Thyroid gland (tissue), 4 donors: Measurements from ENCODE around the gene IL6R. TPM values are rescaled to one million over a fixed set of nuclear protein-coding genes. Genes with fewer than 3 reads are reported as not detected.

ENCODE experiments used
- DNase-seq, 2 donors: peaks; one replicate each; pipeline ENCODE4 v3.0.0-alpha.2; 2019
- H3K27ac ChIP-seq, 3 donors: fragments of 200-600 bp; sonication (generic); 1 replicate in 2 of 3; 2 replicates in 1 of 3; pipeline ENCODE4 v1.5.1; 2016 to 2019; ENCODE audit warnings: mild to moderate bottlenecking in 1 of 3, moderate library complexity in 1 of 3
- H3K27me3 ChIP-seq: fragments of 200-600 bp; sonication (generic); one replicate; pipeline ENCODE4 v1.5.1; 2019
- H3K36me3 ChIP-seq, 2 donors: fragments of 200-600 bp; sonication (generic); one replicate each; pipeline ENCODE4 v1.5.1; 2016 to 2019
- H3K4me1 ChIP-seq, 2 donors: fragments of 200-600 bp; sonication (generic); one replicate each; pipeline ENCODE4 v1.5.1; 2017 to 2019
- H3K4me3 ChIP-seq, 3 donors: fragments of 200-600 bp; sonication (generic); replicated peaks in 1 of 3; 1 replicate in 2 of 3; 2 replicates in 1 of 3; pipeline ENCODE4 v1.5.1; 2016; ENCODE audit warnings: mild to moderate bottlenecking in 1 of 3
- H3K9me3 ChIP-seq: fragments of 200-600 bp; sonication (generic); one replicate; pipeline ENCODE4 v1.5.1; 2017
- CTCF ChIP-seq, 6 experiments: fragments of 200-600 bp in 3 of 6; fragments of 450-650 bp in 3 of 6; sonication (generic) in 3 of 6; IDR thresholded peaks; one replicate each; pipeline ENCODE4 v1.5.1; 2016 to 2019; ENCODE audit warnings: antibody characterized with exemption in 6 of 6, mild to moderate bottlenecking in 2 of 6, inconsistent platforms in 1 of 6, moderate library complexity in 1 of 6
- POLR2A ChIP-seq, 2 donors: fragments of 450-650 bp; IDR thresholded peaks; one replicate each; pipeline ENCODE4 v1.6.1; 2017; ENCODE audit warnings: antibody characterized with exemption in 2 of 2, mild to moderate bottlenecking in 2 of 2, moderate library complexity in 1 of 2
- WGBS, 2 donors: methylation state at CpG; one replicate each; pipeline ENCODE4 v1.1.5; 2017; 5-methylcytosine and 5-hydroxymethylcytosine counted together
- intact Hi-C: fragments of 100-400 bp; cut with DNase I; formaldehyde crosslinking; loops from one replicate; pipeline ENCODE4 v1.15.1; 2023
- total RNA-seq, 4 donors: library from RNA; depleted of rRNA; stranded (reverse); fragments of >200 nt; gene quantifications; one replicate each; pipeline ENCODE4 v1.2.3, GENCODE V29; 2016

The IL6R gene
- total RNA-seq, 4 donors from 2014 or later = 4.4 to 15.3 (median 7.4) TPM

DNA sequence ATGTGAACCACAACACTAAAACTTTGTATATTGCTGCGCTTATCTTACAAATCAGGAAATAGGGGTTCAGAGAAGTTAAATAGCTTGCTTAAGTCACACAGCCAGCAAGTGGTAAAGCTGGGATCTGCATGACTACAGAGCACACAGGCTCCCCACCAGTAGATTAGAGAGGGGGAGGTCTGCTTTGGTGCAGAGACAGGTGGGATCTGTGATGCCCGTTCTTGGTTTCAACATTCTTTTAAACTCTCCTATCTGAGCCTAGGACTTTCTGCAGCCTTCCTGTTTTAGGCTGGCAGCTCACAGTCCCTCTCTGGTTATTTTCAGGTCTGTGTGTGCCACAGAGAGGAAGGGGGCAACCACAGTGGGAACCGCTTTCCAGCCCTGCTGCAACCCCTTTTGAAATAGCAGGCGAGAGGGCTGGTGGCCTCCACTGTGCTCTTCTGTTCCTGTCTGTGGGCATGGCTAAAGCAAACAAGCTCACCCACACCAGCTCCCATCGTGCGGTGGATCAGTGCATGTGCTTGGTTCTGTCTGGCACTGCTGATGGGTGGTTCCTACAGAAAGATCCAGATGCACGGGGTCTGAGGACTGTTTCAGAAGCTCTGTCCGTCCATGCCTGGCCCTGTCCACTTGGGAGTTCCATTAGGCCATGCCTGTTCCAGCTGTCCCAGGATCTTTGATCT is 1.7 kb upstream of the IL6R start:
- no peaks in the 10 kb centered on the region for H3K27me3 ChIP-seq
- H3K36me3 ChIP-seq = no peaks in the 10 kb centered on the region
- peaks cover 20 to 31% of the 10 kb centered on the region in 2 donors for H3K4me1 ChIP-seq
- no peak for DNase-seq
- 83% methylated on average over 8 of the region's 8 CpGs for WGBS, 2 donors
- H3K27ac ChIP-seq = no peak overlapping the region
- TF ChIP-seq CTCF (IDR thresholded peaks at IDR 0.05) (no peak), POLR2A (IDR thresholded peaks at IDR 0.05) (no peak)
- no peaks in the 10 kb centered on the region for H3K9me3 ChIP-seq
- H3K4me3 ChIP-seq = no peak overlapping the region
- intact Hi-C loops = loop anchor here (10.0 kb wide), 2 partner anchors 49 to 141 kb away; no protein-coding TSS in a partner anchor

DNA sequence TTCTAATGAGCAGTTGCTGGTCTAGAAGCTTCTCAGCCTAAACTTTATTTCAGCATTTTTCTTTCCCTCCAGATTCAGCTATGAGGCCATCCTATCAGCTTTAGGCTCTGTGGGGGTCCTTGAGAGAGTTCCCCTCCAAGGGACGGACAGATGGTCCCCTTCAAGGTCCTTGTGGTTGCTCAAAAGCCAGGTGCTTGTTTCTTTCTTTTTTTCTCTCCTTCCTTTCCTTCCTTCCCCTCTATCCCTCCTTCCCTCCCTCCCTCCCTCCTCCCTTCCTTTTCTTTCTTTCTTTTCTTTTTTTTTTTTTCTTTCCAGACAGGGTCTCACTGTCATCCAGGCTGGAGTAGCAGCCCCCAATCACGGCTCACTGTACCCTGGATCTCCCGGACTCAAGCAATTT is 1.2 kb upstream of the IL6R start:
- H3K9me3 ChIP-seq = no peaks in the 10 kb centered on the region
- WGBS, 2 donors = 90 to 95% methylated on average over 3 of the region's 3 CpGs
- no peaks in the 10 kb centered on the region for H3K27me3 ChIP-seq
- H3K27ac ChIP-seq = no peak overlapping the region
- peaks cover 25 to 31% of the 10 kb centered on the region in 2 donors for H3K4me1 ChIP-seq
- intact Hi-C loops = loop anchor here (10.0 kb wide), 2 partner anchors 49 to 141 kb away; no protein-coding TSS in a partner anchor
- no peaks in the 10 kb centered on the region for H3K36me3 ChIP-seq
- no peak overlapping the region for H3K4me3 ChIP-seq
- TF ChIP-seq CTCF (IDR thresholded peaks at IDR 0.05) (no peak), POLR2A (IDR thresholded peaks at IDR 0.05) (no peak)
- no peak for DNase-seq

- H3K36me3 ChIP-seq = no peaks in the 10 kb centered on the region
- peak overlapping the region in 1 of 3 donors; percentile 75 for H3K4me3 ChIP-seq
- DNase-seq = no peak
- 69 to 81% methylated on average over 7 to 11 of the region's 11 CpGs for WGBS, 2 donors
- H3K27ac ChIP-seq = peak overlapping the region in 2 of 3 donors; percentile 94 to 97
- no peaks in the 10 kb centered on the region for H3K27me3 ChIP-seq
- intact Hi-C loops = loop anchor here (10.0 kb wide), 2 partner anchors 50 to 140 kb away; no protein-coding TSS in a partner anchor
- TF ChIP-seq CTCF (IDR thresholded peaks at IDR 0.05) (no peak), POLR2A (IDR thresholded peaks at IDR 0.05) (no peak)
- peaks cover 25 to 31% of the 10 kb centered on the region in 2 donors for H3K4me1 ChIP-seq
- no peaks in the 10 kb centered on the region for H3K9me3 ChIP-seq
Observed at GRCh38 chr1:154404511-154404931, 622 bp upstream of the IL6R start.

DNA sequence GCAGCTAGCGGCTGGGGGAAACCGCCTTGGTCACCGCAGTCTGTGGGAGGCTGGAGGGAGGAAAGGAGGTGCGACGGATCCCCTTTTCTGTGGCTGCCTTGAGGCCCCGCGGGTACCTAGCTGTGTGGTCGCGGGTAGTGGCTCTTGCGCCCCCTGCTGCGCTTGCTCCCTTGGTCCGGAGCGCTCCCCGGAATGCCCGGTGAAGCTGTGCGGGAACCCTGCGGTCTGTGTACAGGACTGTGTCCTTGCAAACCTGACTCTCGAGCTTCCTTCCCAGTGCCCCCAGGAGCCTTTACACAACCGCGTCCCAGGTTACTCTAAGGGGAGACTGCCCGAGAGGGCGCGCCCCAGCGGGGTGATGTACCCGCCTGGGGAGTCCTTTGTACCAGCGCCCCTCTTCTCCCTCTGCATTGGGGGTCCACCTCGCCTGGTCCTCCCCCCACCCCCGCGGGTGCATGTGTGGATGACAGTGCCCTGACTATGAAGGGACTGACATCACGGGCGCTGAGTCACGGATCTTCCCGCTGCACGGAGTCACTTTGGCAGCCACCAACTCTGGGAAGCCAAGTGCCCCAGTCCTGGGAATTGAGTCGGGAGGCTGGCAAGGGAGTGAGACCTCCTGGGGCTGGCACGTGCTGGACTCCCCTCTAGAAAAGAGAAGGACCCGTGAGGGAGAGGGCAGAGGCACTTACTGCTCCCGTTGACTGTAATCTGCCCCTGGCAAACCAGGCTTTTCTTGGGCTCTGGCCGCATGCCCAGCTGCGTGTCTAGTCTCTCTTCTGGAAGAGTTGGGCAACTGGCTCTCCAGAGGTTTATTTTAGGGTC is 816 bp downstream of the IL6R start:
- DNase-seq = peak; percentile 83 to 86
- peak overlapping the region; percentile 79 to 97 (median 94) for H3K27ac ChIP-seq
- no peaks in the 10 kb centered on the region for H3K27me3 ChIP-seq
- H3K9me3 ChIP-seq = no peaks in the 10 kb centered on the region
- intact Hi-C loops = loop anchor here (10.0 kb wide), 2 partner anchors 51 to 139 kb away; no protein-coding TSS in a partner anchor
- TF ChIP-seq CTCF (IDR thresholded peaks at IDR 0.05) = peak in 3 of 6 experiments; percentile 24 to 32 (median 28)
- peak in 1 of 2 donors; percentile 23 for TF ChIP-seq POLR2A (IDR thresholded peaks at IDR 0.05)
- 5 to 7% methylated on average over 6 to 26 of the region's 40 CpGs for WGBS, 2 donors
- peaks cover 25 to 31% of the 10 kb centered on the region in 2 donors for H3K4me1 ChIP-seq
- H3K4me3 ChIP-seq = peak overlapping the region; percentile 3 to 75 (median 33)
- H3K36me3 ChIP-seq = no peaks in the 10 kb centered on the region
